ENCODE measurements around the gene TMEM222.

TMEM222 gene

GRCh38 chr1:27345272-27345671, 23.3 kb downstream of the TMEM222 start:
- Mint-ChIP-seq H3K27ac (no peak overlapping the region), H3K9me3 (no peaks in the 10 kb centered on the region), H3K27me3 (no peaks in the 10 kb centered on the region), H3K4me3 (no peak overlapping the region), H3K4me1 (peaks cover 61% of the 10 kb centered on the region)
- ATAC-seq (no peak), DNase-seq (no peak)

DNA sequence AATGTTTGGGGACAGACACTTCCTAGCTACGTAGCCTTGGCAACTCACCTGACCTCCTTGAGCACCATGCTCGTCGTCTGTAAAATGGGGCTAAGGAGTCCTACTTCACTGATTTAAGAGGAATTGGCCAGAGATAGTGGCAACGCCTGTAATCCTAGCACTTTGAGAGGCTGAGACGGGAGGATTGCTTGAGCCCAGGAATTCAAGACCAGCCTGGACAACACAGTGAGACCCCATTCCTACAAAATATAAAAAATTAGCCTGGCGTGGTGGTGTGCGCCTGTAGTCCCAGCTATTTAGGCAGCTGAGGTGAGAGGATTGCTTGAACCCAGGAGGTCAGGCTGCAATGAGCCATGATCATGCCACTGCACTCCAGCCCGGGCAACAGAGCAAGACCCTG, 24.4 kb downstream of the TMEM222 start:
- H3K27ac Mint-ChIP-seq = no peak overlapping the region
- no peak overlapping the region for H3K4me3 Mint-ChIP-seq
- H3K4me1 Mint-ChIP-seq = peaks cover 50% of the 10 kb centered on the region
- ATAC-seq (no peak), DNase-seq (no peak)
- no peaks in the 10 kb centered on the region for H3K9me3 Mint-ChIP-seq
- no peaks in the 10 kb centered on the region for H3K27me3 Mint-ChIP-seq

GRCh38 chr1:27346991-27347624, 25.1 kb downstream of the TMEM222 start:
- Mint-ChIP-seq H3K4me3 (no peak overlapping the region), H3K27me3 (no peaks in the 10 kb centered on the region), H3K9me3 (no peaks in the 10 kb centered on the region), H3K27ac (peak overlapping the region; percentile 75 to 91), H3K4me1 (peaks cover 47% of the 10 kb centered on the region)
- DNase-seq = no peak
- no peak for ATAC-seq

DNA sequence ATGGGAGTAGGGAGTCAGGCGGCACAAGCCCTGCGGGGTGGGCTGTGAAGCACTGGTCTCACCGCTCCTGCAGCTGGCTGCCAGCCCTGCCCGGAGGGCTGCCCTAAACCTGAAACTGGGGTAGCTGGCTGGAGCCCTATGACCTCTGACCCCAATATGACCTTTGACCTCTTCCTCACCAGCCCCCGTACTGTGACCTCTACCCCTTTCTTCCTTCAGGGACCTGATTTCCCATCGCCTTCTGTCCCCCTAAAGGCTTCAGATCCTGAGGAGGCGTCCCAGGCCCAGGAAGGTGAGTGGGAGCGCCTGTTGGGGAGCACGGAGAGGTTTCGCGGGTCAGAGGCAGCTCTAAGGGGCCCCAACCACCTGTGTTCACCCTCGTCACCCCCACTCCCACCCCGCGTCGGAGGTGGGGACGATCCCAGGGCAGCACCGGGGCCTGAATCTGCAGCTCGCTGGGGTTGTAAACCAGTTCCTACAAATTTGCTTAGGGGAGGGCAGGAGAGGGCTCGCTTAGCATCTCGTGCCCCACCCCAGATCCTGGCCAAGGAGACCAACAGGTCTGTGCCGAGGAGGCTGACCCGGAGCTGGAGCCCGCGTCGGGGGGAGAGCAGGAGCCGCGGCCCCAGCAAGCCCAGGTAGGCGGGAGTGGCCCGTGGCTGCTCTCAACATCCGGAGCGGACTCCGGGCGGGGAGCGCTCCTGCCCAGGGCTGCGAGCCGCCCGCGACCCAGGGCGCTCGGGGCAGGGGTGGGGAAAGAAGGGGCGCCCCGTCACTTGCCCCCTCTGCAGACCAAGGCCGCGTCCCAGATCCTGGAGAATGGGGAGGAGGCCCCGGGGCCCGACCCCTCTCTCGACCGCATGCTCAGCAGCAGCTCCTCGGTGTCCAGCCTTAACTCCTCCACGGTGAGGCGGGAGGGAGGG, 27.2 kb downstream of the TMEM222 start:
- DNase-seq (no peak), ATAC-seq (peak; percentile 61)
- H3K27me3 Mint-ChIP-seq = no peaks in the 10 kb centered on the region
- no peaks in the 10 kb centered on the region for H3K9me3 Mint-ChIP-seq
- peaks cover 27% of the 10 kb centered on the region for H3K4me1 Mint-ChIP-seq
- no peak overlapping the region for H3K27ac Mint-ChIP-seq
- peak overlapping the region in 1 of 2 donors; percentile 79 for H3K4me3 Mint-ChIP-seq

DNA sequence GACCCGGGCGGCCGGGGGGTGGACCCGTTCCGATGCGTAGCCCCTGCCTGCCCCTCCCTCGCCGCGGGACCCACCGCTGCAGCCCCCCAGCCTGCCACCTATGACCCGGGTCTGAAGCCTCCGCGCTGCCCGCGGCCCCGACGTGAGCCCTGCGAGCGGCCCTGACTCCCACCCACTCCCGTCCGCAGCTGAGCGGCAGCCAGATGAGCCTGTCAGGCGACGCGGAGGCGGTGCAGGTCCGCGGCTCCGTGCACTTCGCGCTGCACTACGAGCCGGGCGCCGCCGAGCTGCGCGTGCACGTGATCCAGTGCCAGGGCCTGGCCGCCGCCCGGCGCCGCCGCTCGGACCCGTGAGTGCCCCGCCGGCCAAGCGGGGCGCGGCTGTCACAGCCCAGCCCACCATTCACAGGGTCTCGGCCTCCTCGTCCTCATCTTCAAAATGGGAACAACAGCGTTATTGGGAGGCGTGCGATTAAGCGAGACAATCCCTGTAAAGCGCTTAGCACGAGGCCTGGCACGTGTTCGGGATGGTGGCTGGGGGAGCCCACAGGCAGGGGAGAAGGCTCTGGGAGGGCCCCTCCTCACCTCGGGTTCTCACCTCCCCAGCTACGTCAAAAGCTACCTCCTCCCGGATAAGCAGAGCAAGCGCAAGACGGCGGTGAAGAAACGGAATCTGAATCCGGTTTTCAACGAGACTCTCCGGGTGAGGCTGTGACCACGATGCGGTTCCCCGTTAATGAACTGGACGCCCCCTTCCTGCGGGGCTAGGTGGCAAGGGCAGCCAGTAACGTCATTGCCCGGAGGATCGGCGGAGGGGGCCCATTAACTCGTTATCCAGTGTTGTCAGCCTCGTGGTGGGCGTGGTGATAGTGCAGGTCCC, 28.1 kb downstream of the TMEM222 start:
- ATAC-seq (peak; percentile 41), DNase-seq (no peak)
- Mint-ChIP-seq H3K27ac (no peak overlapping the region), H3K4me3 (peak overlapping the region in 1 of 2 donors; percentile 41), H3K4me1 (peaks cover 21% of the 10 kb centered on the region), H3K27me3 (no peaks in the 10 kb centered on the region), H3K9me3 (no peaks in the 10 kb centered on the region)

GRCh38 chr1:27350663-27351540, 28.9 kb downstream of the TMEM222 start:
- Mint-ChIP-seq H3K4me3 (no peak overlapping the region), H3K27me3 (no peaks in the 10 kb centered on the region), H3K9me3 (no peaks in the 10 kb centered on the region), H3K4me1 (peaks cover 21% of the 10 kb centered on the region), H3K27ac (peak overlapping the region in 1 of 2 donors; percentile 63)
- ATAC-seq = no peak
- no peak for DNase-seq

DNA sequence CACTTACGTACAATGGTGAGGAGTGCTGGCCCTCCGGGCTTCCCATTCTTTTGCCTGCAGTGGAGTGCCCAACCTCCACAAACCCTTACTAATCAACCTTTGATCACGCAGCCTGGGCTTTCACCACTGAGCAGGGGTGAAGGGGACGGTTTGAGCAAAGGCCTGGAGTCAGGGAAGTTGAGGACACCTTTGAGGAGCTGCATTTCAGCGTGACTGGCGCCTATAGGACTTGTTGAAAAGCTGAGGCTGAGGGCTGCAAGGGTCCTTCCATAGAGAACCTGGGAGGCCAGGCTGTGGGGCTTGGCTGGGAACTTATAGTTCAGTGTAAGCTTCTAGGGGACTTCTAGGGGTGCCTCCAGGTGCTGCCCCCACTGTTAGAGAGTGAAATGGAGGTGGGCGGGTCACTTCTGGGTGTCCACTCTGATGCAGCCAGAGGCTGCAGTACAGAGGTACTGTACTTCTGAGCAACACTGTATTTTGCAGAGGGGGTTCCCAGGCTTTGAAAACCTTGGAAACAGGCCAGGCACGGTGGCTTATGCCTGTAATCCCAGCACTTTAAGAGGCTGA, 29.7 kb downstream of the TMEM222 start:
- Mint-ChIP-seq H3K27me3 (no peaks in the 10 kb centered on the region), H3K9me3 (no peaks in the 10 kb centered on the region), H3K4me1 (peaks cover 24% of the 10 kb centered on the region), H3K27ac (peak overlapping the region in 1 of 2 donors; percentile 63), H3K4me3 (no peak overlapping the region)
- DNase-seq (no peak), ATAC-seq (no peak)

GRCh38 chr1:27353166-27353565, 31.2 kb downstream of the TMEM222 start:
- Mint-ChIP-seq H3K27me3 (no peaks in the 10 kb centered on the region), H3K27ac (no peak overlapping the region), H3K4me1 (peaks cover 39% of the 10 kb centered on the region), H3K4me3 (no peak overlapping the region), H3K9me3 (no peaks in the 10 kb centered on the region)
- ATAC-seq (no peak), DNase-seq (no peak)

DNA sequence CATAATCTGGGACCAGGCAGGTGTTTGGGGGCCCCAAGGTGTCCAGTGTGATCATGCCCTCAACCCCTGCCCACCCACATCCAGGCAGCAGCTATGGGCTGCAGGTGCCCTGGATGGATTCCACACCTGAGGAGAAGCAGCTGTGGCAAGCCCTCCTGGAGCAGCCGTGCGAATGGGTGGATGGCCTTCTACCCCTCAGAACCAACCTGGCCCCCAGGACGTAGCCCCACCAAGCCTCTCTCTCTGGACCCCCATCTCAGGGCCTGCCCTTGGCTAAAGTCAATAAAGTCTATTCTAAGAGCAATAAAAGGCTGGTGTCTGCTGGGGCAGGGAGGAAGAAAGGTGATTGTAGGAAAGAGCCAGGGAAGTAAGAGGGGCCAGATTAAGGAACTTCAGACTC, 31.7 kb downstream of the TMEM222 start:
- peaks cover 40% of the 10 kb centered on the region for H3K4me1 Mint-ChIP-seq
- H3K4me3 Mint-ChIP-seq = no peak overlapping the region
- DNase-seq (no peak), ATAC-seq (no peak)
- no peak overlapping the region for H3K27ac Mint-ChIP-seq
- H3K27me3 Mint-ChIP-seq = peaks cover under 1% of the 10 kb centered on the region
- H3K9me3 Mint-ChIP-seq = no peaks in the 10 kb centered on the region

- peaks cover 8% of the 10 kb centered on the region for H3K27me3 Mint-ChIP-seq
- peaks cover 52% of the 10 kb centered on the region for H3K4me1 Mint-ChIP-seq
- peak overlapping the region in 1 of 2 donors; percentile 32 for H3K4me3 Mint-ChIP-seq
- no peak for DNase-seq
- ATAC-seq = no peak
- peak overlapping the region in 1 of 2 donors; percentile 81 for H3K27ac Mint-ChIP-seq
- H3K9me3 Mint-ChIP-seq = no peaks in the 10 kb centered on the region
Observed at GRCh38 chr1:27355683-27356082, 33.7 kb downstream of the TMEM222 start.

DNA sequence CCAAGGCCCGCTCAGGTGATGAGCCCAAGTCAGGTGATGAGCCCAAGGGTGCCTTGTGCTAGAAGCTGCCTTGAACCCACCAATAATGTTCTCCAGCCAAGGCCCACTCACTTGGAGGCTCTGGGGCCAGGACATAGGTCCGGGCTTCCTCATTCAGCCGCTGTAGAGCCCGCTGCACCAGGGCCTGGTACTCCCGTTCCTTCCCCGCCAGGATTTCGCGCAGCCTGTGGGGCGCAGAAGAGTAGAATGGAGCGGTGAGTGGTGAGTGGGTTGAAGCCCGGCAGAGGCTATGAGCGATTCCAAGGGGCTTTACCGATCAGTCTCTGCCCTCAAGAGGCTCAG, 34.3 kb downstream of the TMEM222 start:
- peaks cover 56% of the 10 kb centered on the region for H3K4me1 Mint-ChIP-seq
- H3K27ac Mint-ChIP-seq = no peak overlapping the region
- DNase-seq (no peak), ATAC-seq (no peak)
- peak overlapping the region; percentile 78 to 84 for H3K4me3 Mint-ChIP-seq
- H3K9me3 Mint-ChIP-seq = no peaks in the 10 kb centered on the region
- peaks cover 8% of the 10 kb centered on the region for H3K27me3 Mint-ChIP-seq

- Mint-ChIP-seq H3K9me3 (no peaks in the 10 kb centered on the region), H3K4me1 (peaks cover 56% of the 10 kb centered on the region), H3K27ac (peak overlapping the region; percentile 46 to 90), H3K27me3 (peaks cover 8% of the 10 kb centered on the region), H3K4me3 (peak overlapping the region; percentile 78 to 84)
- peak in 1 of 2 donors; percentile 62 for DNase-seq
- ATAC-seq = peak; percentile 69
Observed at GRCh38 chr1:27356619-27357280, 34.8 kb downstream of the TMEM222 start.

- Mint-ChIP-seq H3K4me3 (peak overlapping the region; percentile 78 to 84), H3K9me3 (no peaks in the 10 kb centered on the region), H3K4me1 (peaks cover 56% of the 10 kb centered on the region), H3K27ac (peak overlapping the region; percentile 46 to 90), H3K27me3 (peaks cover 8% of the 10 kb centered on the region)
- DNase-seq = peak; percentile 86 to 87
- ATAC-seq = peak; percentile 68
Observed at GRCh38 chr1:27357281-27358037, 35.5 kb downstream of the TMEM222 start.
